ENCODE measurements around the gene FHIT. TPM values are rescaled to one million over a fixed set of nuclear protein-coding genes. Genes with fewer than 3 reads are reported as not detected.

FHIT gene
- total RNA-seq, 2 donors from 2014 or later = 10.4 to 15.8 TPM

GRCh38 chr3:59788133-59788532 lies 1463.1 kb downstream of the FHIT start:
- H3K4me1 ChIP-seq = no peaks in the 10 kb centered on the region
- no peak for ATAC-seq
- H3K27ac ChIP-seq = no peak overlapping the region
- DNase-seq = no peak
- no peak overlapping the region for H3K4me3 ChIP-seq
- no peaks in the 10 kb centered on the region for H3K27me3 ChIP-seq
- H3K9me3 ChIP-seq = no peaks in the 10 kb centered on the region
- WGBS, 2 donors = 76 to 90% methylated on average over 3 of the region's 3 CpGs
- intact Hi-C loops (cut with DNase I) = no loop called here
- no peaks in the 10 kb centered on the region for H3K36me3 ChIP-seq (replicated peaks in 1 of 2; ENCODE audit: insufficient read depth in 1 of 2, low read depth in 2 of 2)
- no peak for TF ChIP-seq CTCF (IDR thresholded peaks at IDR 0.05)
- no peak for TF ChIP-seq POLR2A (IDR thresholded peaks at IDR 0.05)

GRCh38 chr3:59786374-59786773 lies 1464.9 kb downstream of the FHIT start:
- H3K4me3 ChIP-seq = no peak overlapping the region
- no peak for ATAC-seq
- H3K27ac ChIP-seq = no peak overlapping the region
- no peaks in the 10 kb centered on the region for H3K9me3 ChIP-seq
- no peaks in the 10 kb centered on the region for H3K27me3 ChIP-seq
- H3K4me1 ChIP-seq = no peaks in the 10 kb centered on the region
- intact Hi-C loops (cut with DNase I) = no loop called here
- WGBS, 2 donors = 93 to 94% methylated on average over 6 of the region's 6 CpGs
- no peaks in the 10 kb centered on the region for H3K36me3 ChIP-seq (replicated peaks in 1 of 2; ENCODE audit: insufficient read depth in 1 of 2, low read depth in 2 of 2)
- DNase-seq = no peak
- TF ChIP-seq CTCF (IDR thresholded peaks at IDR 0.05) (no peak), POLR2A (IDR thresholded peaks at IDR 0.05) (no peak)

- 94 to 100% methylated on average over 1 of the region's 1 CpG for WGBS, 2 donors
Measured at GRCh38 chr3:59784164-59784563, 1467.1 kb downstream of the FHIT start.

DNA sequence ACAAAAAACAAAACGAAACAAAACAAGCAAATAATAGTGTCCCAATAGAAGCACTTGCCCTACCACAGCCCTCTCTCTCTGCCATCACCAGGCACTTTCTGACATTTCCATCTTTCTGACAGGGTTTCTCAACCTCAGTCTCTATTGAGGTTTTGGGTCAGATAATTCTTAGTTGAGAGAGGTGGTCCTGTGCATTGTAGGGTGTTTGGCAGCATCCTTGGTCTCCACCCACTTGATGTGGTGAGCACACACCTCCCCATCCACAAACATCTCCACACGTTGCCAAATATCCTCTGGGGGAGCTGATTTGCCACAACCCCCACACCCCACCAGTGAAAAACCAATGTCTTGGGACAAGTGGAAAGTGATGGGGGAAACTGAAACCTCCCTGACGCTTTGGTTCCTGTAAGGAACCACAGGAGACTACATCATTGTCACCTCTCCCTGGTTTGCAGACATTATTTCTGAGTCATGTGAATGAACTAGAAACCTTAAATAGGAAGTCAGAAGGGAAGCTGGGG lies 1467.7 kb downstream of the FHIT start:
- Histone ChIP-seq H3K27me3 (no peaks in the 10 kb centered on the region), H3K27ac (no peak overlapping the region), H3K4me3 (no peak overlapping the region), H3K9me3 (no peaks in the 10 kb centered on the region), H3K4me1 (no peaks in the 10 kb centered on the region), H3K36me3 (replicated peaks in 1 of 2; ENCODE audit: insufficient read depth in 1 of 2, low read depth in 2 of 2) (no peaks in the 10 kb centered on the region)
- 52 to 78% methylated on average over 3 of the region's 3 CpGs for WGBS, 2 donors
- no peak for ATAC-seq
- TF ChIP-seq POLR2A (IDR thresholded peaks at IDR 0.05) = no peak
- TF ChIP-seq CTCF (IDR thresholded peaks at IDR 0.05) = no peak
- no peak for DNase-seq
- intact Hi-C loops (cut with DNase I) = no loop called here

More at GRCh38 chr3:59784164-59784563, 1467.1 kb downstream of the FHIT start:
- DNase-seq (no peak), ATAC-seq (no peak)
- H3K4me3 ChIP-seq = no peak overlapping the region
- intact Hi-C loops (cut with DNase I) = no loop called here
- H3K36me3 ChIP-seq (replicated peaks in 1 of 2; ENCODE audit: insufficient read depth in 1 of 2, low read depth in 2 of 2) = no peaks in the 10 kb centered on the region
- H3K9me3 ChIP-seq = no peaks in the 10 kb centered on the region
- H3K27me3 ChIP-seq = no peaks in the 10 kb centered on the region
- H3K27ac ChIP-seq = no peak overlapping the region
- H3K4me1 ChIP-seq = no peaks in the 10 kb centered on the region
- no peak for TF ChIP-seq POLR2A (IDR thresholded peaks at IDR 0.05)
- TF ChIP-seq CTCF (IDR thresholded peaks at IDR 0.05) = no peak

DNA sequence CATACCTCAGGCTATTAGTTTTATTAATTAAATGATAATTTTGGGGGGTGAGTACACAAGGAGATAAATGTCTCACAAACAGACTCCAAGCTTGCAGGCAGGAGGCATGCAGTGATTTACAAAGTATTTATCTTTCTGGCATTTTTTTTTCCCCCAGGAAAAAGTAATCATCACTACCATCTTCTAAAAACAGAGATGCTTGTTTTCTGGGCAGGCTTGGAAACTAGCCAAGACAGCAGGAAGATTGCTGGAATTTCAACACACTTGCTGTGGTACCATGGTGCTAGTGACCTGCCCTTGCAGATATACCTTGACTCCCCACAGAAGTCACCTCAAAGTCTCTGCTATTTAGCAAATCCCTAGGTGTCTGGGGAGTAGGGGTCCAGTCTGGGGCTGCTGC lies 1468.6 kb downstream of the FHIT start:
- ATAC-seq (no peak), DNase-seq (no peak)
- H3K27ac ChIP-seq = no peak overlapping the region
- H3K27me3 ChIP-seq = no peaks in the 10 kb centered on the region
- H3K4me1 ChIP-seq = no peaks in the 10 kb centered on the region
- intact Hi-C loops (cut with DNase I) = no loop called here
- no peaks in the 10 kb centered on the region for H3K9me3 ChIP-seq
- H3K4me3 ChIP-seq = no peak overlapping the region
- TF ChIP-seq CTCF (IDR thresholded peaks at IDR 0.05) (no peak), POLR2A (IDR thresholded peaks at IDR 0.05) (no peak)
- no peaks in the 10 kb centered on the region for H3K36me3 ChIP-seq (replicated peaks in 1 of 2; ENCODE audit: insufficient read depth in 1 of 2, low read depth in 2 of 2)
